ENCODE measurements around the gene OR4K5. TPM values are rescaled to one million over a fixed set of nuclear protein-coding genes. Genes with fewer than 3 reads are reported as not detected.

The OR4K5 gene
- total RNA-seq, 3 donors from 2014 or later, result not detected

Other genes with a start within 250 kb of the OR4K5 start
- gene OR11H2, start 206.7 kb upstream of the OR4K5 start, total RNA-seq, result not detected
- not detected for gene OR4Q3, start 177.0 kb upstream of the OR4K5 start, total RNA-seq
- not detected for gene OR4M1, start 147.1 kb upstream of the OR4K5 start, total RNA-seq
- gene OR4N2, start 116.8 kb upstream of the OR4K5 start, total RNA-seq, result not detected
- gene OR4K2, start 45.5 kb upstream of the OR4K5 start, total RNA-seq, result not detected
- gene OR4K1, start 10.3 kb downstream of the OR4K5 start, total RNA-seq, result not detected
- not detected for gene OR4K15, start 55.0 kb downstream of the OR4K5 start, total RNA-seq
- gene OR4Q2, start 81.6 kb downstream of the OR4K5 start, total RNA-seq, result not detected
- not detected for gene OR4K14, start 98.7 kb downstream of the OR4K5 start, total RNA-seq
- gene OR4K13, start 115.4 kb downstream of the OR4K5 start, total RNA-seq, result not detected
- gene OR4L1, start 139.4 kb downstream of the OR4K5 start, total RNA-seq, result not detected
- gene OR4K17, start 190.1 kb downstream of the OR4K5 start, total RNA-seq, result not detected
- gene OR4N5, start 218.2 kb downstream of the OR4K5 start, total RNA-seq, result not detected

Data from mucosa of descending colon (tissue), 3 donors.